IMR-90 (cell line): ENCODE measurements around the gene TMEM209. TPM values are rescaled to one million over a fixed set of nuclear protein-coding genes. Genes with fewer than 3 reads are reported as not detected.

Experiments
- ATAC-seq: fragments of 200-7000 bp; cut with Tn5 transposase; 2 replicates; pipeline ENCODE4 v1.9.1; 2020; ENCODE audit warnings: low read depth, mild to moderate bottlenecking, moderate library complexity
- BruUV-seq: library from RNA; stranded (reverse); fragments of 400-500 nt; replicated peaks from 2 replicates; lab custom pipeline; 2021; lab: Mats Ljungman, UMichigan
- CTCF ChIA-PET: fragments of 300-600 bp; formaldehyde crosslinking; extraction: SDS; loops from one replicate; lab custom pipeline; 2021; ENCODE audit warnings: antibody characterized with exemption; lab: Yijun Ruan, JAX
- POLR2A ChIA-PET: fragments of 300-600 bp; sonication (Branson Sonifier 250); formaldehyde crosslinking; loops from one replicate; lab custom pipeline; 2022; ENCODE audit warnings: antibody characterized with exemption; ENCODE audit not compliant: unreplicated experiment; lab: Charles Lee
- DNase-seq: peaks from one replicate; pipeline ENCODE4 v3.0.0; 2013
- H2AFZ ChIP-seq: replicated peaks from 2 replicates; pipeline ENCODE3; 2013; ENCODE audit warnings: low read length, mild to moderate bottlenecking; ENCODE audit not compliant: poor library complexity
- H2AK5ac ChIP-seq: 2 replicates; pipeline ENCODE4 v1.6.1; 2013; ENCODE audit warnings: low read depth, low read length, inconsistent platforms
- H2AK9ac ChIP-seq: replicated peaks from 2 replicates; pipeline ENCODE3; 2013; ENCODE audit warnings: mild to moderate bottlenecking, low read depth, low read length, moderate library complexity; ENCODE audit not compliant: poor library complexity
- H2BK120ac ChIP-seq: 2 replicates; pipeline ENCODE4 v1.6.1; 2013; ENCODE audit warnings: low read depth, low read length, inconsistent platforms
- H2BK15ac ChIP-seq: 3 replicates; pipeline ENCODE4 v1.6.1; 2013; ENCODE audit warnings: low read depth, low read length, inconsistent platforms
- H2BK20ac ChIP-seq: 2 replicates; pipeline ENCODE4 v1.6.1; 2013; ENCODE audit warnings: low read depth, mild to moderate bottlenecking, inconsistent platforms, low read length, moderate library complexity
- H2BK5ac ChIP-seq: 2 replicates; pipeline ENCODE4 v1.6.1; 2013; ENCODE audit warnings: mild to moderate bottlenecking, low read depth, low read length, inconsistent platforms; ENCODE audit not compliant: poor library complexity, severe bottlenecking
- H3K14ac ChIP-seq: replicated peaks from 2 replicates; pipeline ENCODE4 v1.6.1; 2013; ENCODE audit warnings: low read depth, low read length, inconsistent platforms
- H3K18ac ChIP-seq: 2 replicates; pipeline ENCODE4 v1.6.1; 2013; ENCODE audit warnings: low read depth, low read length, control low read depth
- H3K23ac ChIP-seq: 2 replicates; pipeline ENCODE4 v1.6.1; 2013; ENCODE audit warnings: low read depth, low read length, inconsistent platforms
- H3K27ac ChIP-seq: 2 replicates; pipeline ENCODE4 v1.5.1; 2013; ENCODE audit warnings: mild to moderate bottlenecking, control low read depth, low read length; ENCODE audit not compliant: insufficient read depth
- H3K27me3 ChIP-seq: 2 replicates; pipeline ENCODE4 v1.6.1; 2013; ENCODE audit warnings: low read length; ENCODE audit not compliant: control insufficient read depth, insufficient read depth
- H3K36me3 ChIP-seq: 2 replicates; pipeline ENCODE4 v1.6.1; 2013; ENCODE audit warnings: low read length, mixed read lengths; ENCODE audit not compliant: control insufficient read depth, insufficient read depth
- H3K4ac ChIP-seq: 2 replicates; pipeline ENCODE4 v1.6.1; 2013; ENCODE audit warnings: low read depth, low read length, inconsistent platforms
- H3K4me1 ChIP-seq: 2 replicates; pipeline ENCODE4 v1.6.1; 2013; ENCODE audit warnings: low read length, mixed read lengths; ENCODE audit not compliant: control insufficient read depth, insufficient read depth
- H3K4me2 ChIP-seq: 2 replicates; pipeline ENCODE4 v1.6.1; 2013; ENCODE audit warnings: low read depth, mild to moderate bottlenecking, control low read depth, low read length, moderate library complexity
- H3K4me3 ChIP-seq: 2 replicates; pipeline ENCODE4 v1.5.1; 2013; ENCODE audit warnings: low read depth, mild to moderate bottlenecking, control low read depth, low read length, moderate library complexity; ENCODE audit not compliant: insufficient read depth
- H3K56ac ChIP-seq: 2 replicates; pipeline ENCODE4 v1.6.1; 2013; ENCODE audit warnings: low read length, inconsistent platforms; ENCODE audit not compliant: insufficient read depth; ENCODE audit errors: extremely low read depth
- H3K79me1 ChIP-seq, 2 experiments: 2 replicates each; pipeline ENCODE4 v1.6.1; 2013; ENCODE audit warnings: low read length in 2 of 2, inconsistent platforms in 1 of 2, low read depth in 1 of 2
- H3K9ac ChIP-seq: 2 replicates; pipeline ENCODE4 v1.6.1; 2013; ENCODE audit warnings: low read depth, low read length, control low read depth
- H3K9me1 ChIP-seq: 2 replicates; pipeline ENCODE4 v1.6.1; 2013; ENCODE audit warnings: low read length, inconsistent platforms; ENCODE audit not compliant: insufficient read depth
- H3K9me3 ChIP-seq: 2 replicates; pipeline ENCODE4 v1.6.1; 2013; ENCODE audit warnings: low read length; ENCODE audit not compliant: control insufficient read depth, insufficient read depth
- H4K20me1 ChIP-seq: 2 replicates; pipeline ENCODE4 v1.6.1; 2013; ENCODE audit warnings: low read length, inconsistent platforms; ENCODE audit not compliant: insufficient read depth
- H4K5ac ChIP-seq: 2 replicates; pipeline ENCODE4 v1.6.1; 2013; ENCODE audit warnings: mild to moderate bottlenecking, low read depth, low read length, control low read depth
- H4K8ac ChIP-seq, 2 experiments: 2 replicates each; pipeline ENCODE4 v1.6.1; 2013; ENCODE audit warnings: low read depth in 2 of 2, low read length in 2 of 2, control low read depth in 1 of 2, inconsistent platforms in 1 of 2
- H4K91ac ChIP-seq: 2 replicates; pipeline ENCODE4 v1.6.1; 2013; ENCODE audit warnings: low read depth, low read length, inconsistent platforms; ENCODE audit not compliant: insufficient read depth
- BHLHE40 ChIP-seq: fragments of 150-350 bp; IDR thresholded peaks from 2 replicates; pipeline ENCODE4 v1.6.1; 2016; ENCODE audit warnings: mild to moderate bottlenecking, low read depth, low read length
- CEBPB ChIP-seq: IDR thresholded peaks from 2 replicates; pipeline ENCODE4 v1.6.1; 2012; ENCODE audit warnings: low read depth, low read length, improper control_type of control experiment
- CHD1 ChIP-seq: IDR thresholded peaks from 2 replicates; pipeline ENCODE4 v1.6.1; 2012; ENCODE audit warnings: low read depth, low read length, improper control_type of control experiment
- ELK1 ChIP-seq: fragments of 150-350 bp; IDR thresholded peaks from 2 replicates; pipeline ENCODE4 v1.6.1; 2016; ENCODE audit warnings: low read depth, mild to moderate bottlenecking, low read length, moderate library complexity, borderline replicate concordance
- FOS ChIP-seq: fragments of 150-350 bp; IDR thresholded peaks from 2 replicates; pipeline ENCODE4 v1.6.1; 2016; ENCODE audit warnings: low read depth, low read length
- MAFK ChIP-seq: IDR thresholded peaks from 2 replicates; pipeline ENCODE4 v1.6.1; 2012; ENCODE audit warnings: low read depth, low read length, improper control_type of control experiment
- MAZ ChIP-seq: IDR thresholded peaks from 2 replicates; pipeline ENCODE4 v1.6.1; 2012; ENCODE audit warnings: low read depth, mild to moderate bottlenecking, low read length, improper control_type of control experiment, moderate library complexity, borderline replicate concordance
- MXI1 ChIP-seq: IDR thresholded peaks from 2 replicates; pipeline ENCODE4 v1.6.1; 2012; ENCODE audit warnings: low read depth, mild to moderate bottlenecking, low read length, moderate library complexity, borderline replicate concordance
- NFE2L2 ChIP-seq: fragments of 150-350 bp; IDR thresholded peaks from 2 replicates; pipeline ENCODE4 v1.6.1; 2016; ENCODE audit warnings: low read depth, mild to moderate bottlenecking, low read length
- POLR2A ChIP-seq: IDR thresholded peaks from 2 replicates; pipeline ENCODE4 v1.6.1; 2012; ENCODE audit warnings: mild to moderate bottlenecking, low read depth, low read length
- RAD21 ChIP-seq: IDR thresholded peaks from 2 replicates; pipeline ENCODE4 v1.6.1; 2012; ENCODE audit warnings: low read length, improper control_type of control experiment
- RCOR1 ChIP-seq: IDR thresholded peaks from 2 replicates; pipeline ENCODE4 v1.6.1; 2012; ENCODE audit warnings: mild to moderate bottlenecking, low read length, improper control_type of control experiment; ENCODE audit not compliant: insufficient replicate concordance
- RFX5 ChIP-seq: IDR thresholded peaks from 2 replicates; pipeline ENCODE4 v1.8.0; 2012; ENCODE audit warnings: low read depth, mild to moderate bottlenecking, low read length, moderate library complexity
- SMC3 ChIP-seq: fragments of 150-350 bp; IDR thresholded peaks from 2 replicates; pipeline ENCODE4 v1.6.1; 2016; ENCODE audit warnings: low read depth, mild to moderate bottlenecking, antibody characterized with exemption, low read length, moderate library complexity
- USF2 ChIP-seq: fragments of 150-350 bp; IDR thresholded peaks from 2 replicates; pipeline ENCODE4 v1.6.1; 2017; ENCODE audit warnings: mild to moderate bottlenecking, antibody characterized with exemption, low read length, low read depth
- WGBS, 2 experiments: methylation state at CpG; one replicate each; pipeline versions ENCODE4 v1.1.5 to v1.1.7; 2013; ENCODE audit warnings: missing lambda C conversion rate in 2 of 2; ENCODE audit not compliant: insufficient read length in 1 of 2; ENCODE audit errors: extremely low coverage in 2 of 2; 5-methylcytosine and 5-hydroxymethylcytosine counted together
- dilution Hi-C: fragments of 300-500 bp; cut with HindIII; formaldehyde crosslinking; loops from one replicate; pipeline ENCODE4 v1.14.3; 2018; ENCODE audit warnings: low sequenced_read_pairs; ENCODE audit not compliant: unreplicated experiment
- in situ Hi-C: fragments of 300-500 bp; cut with MboI; formaldehyde crosslinking; loops from 3 replicates; pipeline ENCODE4 v1.14.3; 2019; ENCODE audit warnings: low sequenced_read_pairs, inconsistent platforms, mixed read lengths
- intact Hi-C: fragments of 100-400 bp; cut with micrococcal nuclease; formaldehyde crosslinking; loops from 2 replicates; pipeline ENCODE4 v1.10.0; 2022
- polyA plus RNA-seq, 3 experiments: library from polyadenylated mRNA; depleted of rRNA; stranded (reverse); fragments of >200 nt; gene quantifications; 2 replicates each; pipeline ENCODE4 v1.2.3, GENCODE V29; 2012; ENCODE audit warnings: low replicate concordance in 1 of 3
- total RNA-seq: library from RNA; depleted of rRNA; stranded (reverse); fragments of >200 nt; gene quantifications from 2 replicates; pipeline ENCODE4 v1.2.3, GENCODE V29; 2012
- TF ChIP-seq, protein P1 (sequence below): conservative IDR thresholded peaks from 2 replicates; pipeline ENCODE4 v1.5.1; 2012; ENCODE audit warnings: mild to moderate bottlenecking, low read depth, low read length, improper control_type of control experiment

The TMEM209 gene
- total and polyA plus RNA-seq, 2 of the 4 experiments (the other 2 are of a cell fraction): 8.0 to 11.3 TPM

GRCh38 chr7:130228840-130229502 lies 23.8 kb upstream of the TMEM209 start:
- no peak overlapping the region for H3K14ac ChIP-seq
- intact Hi-C loops (no loop called here), in situ Hi-C loops (no loop called here), dilution Hi-C loops (no loop called here)
- no peak overlapping the region for H3K4me3 ChIP-seq
- no peaks in the 10 kb centered on the region for H3K36me3 ChIP-seq
- no peak overlapping the region for H3K56ac ChIP-seq
- BruUV-seq: no TSS peak
- TF ChIP-seq CEBPB (no peak), RCOR1 (no peak), RAD21 (no peak), CHD1 (no peak), MAZ (no peak), SMC3 (no peak), MAFK (no peak), USF2 (no peak), ELK1 (no peak), FOS (no peak), NFE2L2 (no peak), MXI1 (no peak), RFX5 (no peak), POLR2A (no peak), BHLHE40 (no peak)
- TF ChIP-seq, protein P1, sequence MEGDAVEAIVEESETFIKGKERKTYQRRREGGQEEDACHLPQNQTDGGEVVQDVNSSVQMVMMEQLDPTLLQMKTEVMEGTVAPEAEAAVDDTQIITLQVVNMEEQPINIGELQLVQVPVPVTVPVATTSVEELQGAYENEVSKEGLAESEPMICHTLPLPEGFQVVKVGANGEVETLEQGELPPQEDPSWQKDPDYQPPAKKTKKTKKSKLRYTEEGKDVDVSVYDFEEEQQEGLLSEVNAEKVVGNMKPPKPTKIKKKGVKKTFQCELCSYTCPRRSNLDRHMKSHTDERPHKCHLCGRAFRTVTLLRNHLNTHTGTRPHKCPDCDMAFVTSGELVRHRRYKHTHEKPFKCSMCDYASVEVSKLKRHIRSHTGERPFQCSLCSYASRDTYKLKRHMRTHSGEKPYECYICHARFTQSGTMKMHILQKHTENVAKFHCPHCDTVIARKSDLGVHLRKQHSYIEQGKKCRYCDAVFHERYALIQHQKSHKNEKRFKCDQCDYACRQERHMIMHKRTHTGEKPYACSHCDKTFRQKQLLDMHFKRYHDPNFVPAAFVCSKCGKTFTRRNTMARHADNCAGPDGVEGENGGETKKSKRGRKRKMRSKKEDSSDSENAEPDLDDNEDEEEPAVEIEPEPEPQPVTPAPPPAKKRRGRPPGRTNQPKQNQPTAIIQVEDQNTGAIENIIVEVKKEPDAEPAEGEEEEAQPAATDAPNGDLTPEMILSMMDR: no peak
- no peak overlapping the region for H3K9ac ChIP-seq
- no peak overlapping the region for H3K27ac ChIP-seq
- H2BK5ac ChIP-seq: no peak overlapping the region
- no peaks in the 10 kb centered on the region; the same call in 1 of the 2 replicates for H3K4me1 ChIP-seq
- H2AK9ac ChIP-seq: no peak overlapping the region
- H3K18ac ChIP-seq: no peak overlapping the region
- ChIA-PET CTCF (no interaction called here), POLR2A (no interaction called here)
- H3K27me3 ChIP-seq: no peaks in the 10 kb centered on the region
- H3K9me3 ChIP-seq: no peaks in the 10 kb centered on the region
- H4K5ac ChIP-seq: no peak overlapping the region
- no peak overlapping the region for H2AK5ac ChIP-seq
- no peak overlapping the region for H3K4ac ChIP-seq
- H2BK15ac ChIP-seq: no peak overlapping the region
- no peaks in the 10 kb centered on the region for H4K20me1 ChIP-seq
- H3K23ac ChIP-seq: no peak overlapping the region
- no peaks in the 10 kb centered on the region for H3K9me1 ChIP-seq
- H4K91ac ChIP-seq: no peak overlapping the region
- no peak overlapping the region for H4K8ac ChIP-seq
- ATAC-seq (no peak), DNase-seq (no peak)
- H3K4me2 ChIP-seq: no peak overlapping the region
- no CpG with 5 or more reads among the region's 7 CpGs for WGBS, 2 experiments
- H2BK20ac ChIP-seq: no peak overlapping the region
- no peaks in the 10 kb centered on the region for H3K79me1 ChIP-seq
- no peak overlapping the region for H2AFZ ChIP-seq
- H2BK120ac ChIP-seq: no peak overlapping the region
